ENCODE measurements around the gene GKAP1.
"Not testable (repeated sequence)": the region's sequence is repeated elsewhere in the genome, so short reads cannot be mapped to it uniquely, and the experiment has no call there.

Gene GKAP1

GRCh38 chr9:83817356-83818278, at the start of gene GKAP1:
Gene GKAP1 (minus strand): TSS chr9:83817769. CDS start chr9:83806517, 11,252 bp downstream.
- FAIRE-seq: not testable (repeated sequence)

GRCh38 chr9:83849895-83850294, 32.3 kb upstream of the GKAP1 start:
- not testable (repeated sequence) for FAIRE-seq

- FAIRE-seq: peak; percentile 76
These were observed 19.6 kb upstream of the GKAP1 start for GRCh38 chr9:83837070-83837643.

GRCh38 chr9:83830426-83831071, 13.0 kb upstream of the GKAP1 start:
- not testable (repeated sequence) for FAIRE-seq

- not testable (repeated sequence) for FAIRE-seq
These were observed 7.5 kb upstream of the GKAP1 start for GRCh38 chr9:83824986-83825623.

- not testable (repeated sequence) for FAIRE-seq
These were observed 586 bp downstream of the GKAP1 start for GRCh38 chr9:83817011-83817355.

GRCh38 chr9:83815120-83815519, 2.4 kb downstream of the GKAP1 start:
- FAIRE-seq: not testable (repeated sequence)

- FAIRE-seq: not testable (repeated sequence)
These were observed 8.4 kb downstream of the GKAP1 start for GRCh38 chr9:83809213-83809612.

GRCh38 chr9:83804454-83804853, 13.1 kb downstream of the GKAP1 start:
- FAIRE-seq: not testable (repeated sequence)

- FAIRE-seq: not testable (repeated sequence)
These were observed 13.6 kb downstream of the GKAP1 start for GRCh38 chr9:83803941-83804340.

GRCh38 chr9:83800236-83801033, 17.1 kb downstream of the GKAP1 start:
- FAIRE-seq: no peak

- no peak for FAIRE-seq
These were observed 23.5 kb downstream of the GKAP1 start for GRCh38 chr9:83794051-83794450.

GRCh38 chr9:83792746-83793145, 24.8 kb downstream of the GKAP1 start:
- FAIRE-seq: no peak

- FAIRE-seq: no peak
These were observed 39.4 kb downstream of the GKAP1 start for GRCh38 chr9:83778164-83778563.

GRCh38 chr9:83775932-83776331, 41.6 kb downstream of the GKAP1 start:
- no peak for FAIRE-seq

- FAIRE-seq: no peak
These were observed 44.7 kb downstream of the GKAP1 start for GRCh38 chr9:83772860-83773259.

GRCh38 chr9:83765376-83765775, 52.2 kb downstream of the GKAP1 start:
- FAIRE-seq: no peak

GRCh38 chr9:83754383-83754977, 63.1 kb downstream of the GKAP1 start:
- no peak for FAIRE-seq

- FAIRE-seq: no peak
These were observed 67.9 kb downstream of the GKAP1 start for GRCh38 chr9:83749706-83750105.

- no peak for FAIRE-seq
These were observed 73.4 kb downstream of the GKAP1 start for GRCh38 chr9:83744206-83744605.

GRCh38 chr9:83733739-83734138, 83.8 kb downstream of the GKAP1 start:
- no peak for FAIRE-seq

Data from colon (tissue), 2 donors.